Activated CD8-positive, alpha-beta memory T cell treated with anti-CD3 and anti-CD28 coated beads for 36 hours (primary cell): ENCODE measurements around the gene GJD4. TPM values are rescaled to one million over a fixed set of nuclear protein-coding genes. Genes with fewer than 3 reads are reported as not detected.

Experiments used
- CTCF ChIA-PET: fragments of 350-600 bp; sonication (Branson Sonifier 250); formaldehyde crosslinking; loops from one replicate; lab custom pipeline; 2021; ENCODE audit warnings: antibody characterized with exemption; lab: Charles Lee
- POLR2A ChIA-PET: fragments of 350-600 bp; sonication (Branson Sonifier 250); formaldehyde crosslinking; loops from one replicate; lab custom pipeline; 2021; ENCODE audit warnings: antibody characterized with exemption; lab: Charles Lee
- total RNA-seq, 2 experiments: library from RNA; stranded (reverse); gene quantifications; one replicate each; pipeline ENCODE4 v1.2.3, GENCODE V29; 2021

The GJD4 gene
- not detected for total RNA-seq

- CTCF ChIA-PET: interaction anchor here (0.6 kb wide), 1 partner anchor 119 kb away, joined by 7 read pairs; no protein-coding TSS in a partner anchor
- POLR2A ChIA-PET: no interaction called here
Observed at GRCh38 chr10:35605191-35605590, at the start of gene GJD4. TSS of gene GJD4 (plus strand) at chr10:35605341. CDS start at chr10:35605568, 227 bp downstream.

GRCh38 chr10:35555962-35556930 is 48.9 kb upstream of the GJD4 start:
- ChIA-PET CTCF (no interaction called here), POLR2A (no interaction called here)

- ChIA-PET POLR2A (no interaction called here), CTCF (no interaction called here)
Observed at GRCh38 chr10:35558276-35558675, 46.9 kb upstream of the GJD4 start.

GRCh38 chr10:35559416-35559815 is 45.7 kb upstream of the GJD4 start:
- ChIA-PET CTCF (no interaction called here), POLR2A (no interaction called here)

- POLR2A ChIA-PET: no interaction called here
- CTCF ChIA-PET: interaction anchor here (0.6 to 2.1 kb wide), 3 partner anchors 15 to 321 kb away, joined by 3 to 6 read pairs (median 5); no protein-coding TSS in a partner anchor
Observed at GRCh38 chr10:35561715-35562114, 43.4 kb upstream of the GJD4 start.

- POLR2A ChIA-PET: no interaction called here
- CTCF ChIA-PET: interaction anchor here (1.0 to 2.1 kb wide), 4 partner anchors 16 to 443 kb away, joined by 3 to 6 read pairs (median 4); no protein-coding TSS in a partner anchor
Observed at GRCh38 chr10:35562427-35562826, 42.7 kb upstream of the GJD4 start.

- ChIA-PET POLR2A (no interaction called here), CTCF (interaction anchor here (0.8 to 2.1 kb wide), 5 partner anchors 17 to 444 kb away, joined by 3 to 6 read pairs (median 4); no protein-coding TSS in a partner anchor)
Observed at GRCh38 chr10:35563261-35563891, 41.8 kb upstream of the GJD4 start.

- CTCF ChIA-PET: no interaction called here
- POLR2A ChIA-PET: no interaction called here
Observed at GRCh38 chr10:35564341-35564968, 40.7 kb upstream of the GJD4 start.

- CTCF ChIA-PET: no interaction called here
- POLR2A ChIA-PET: no interaction called here
Observed at GRCh38 chr10:35565602-35566081, 39.5 kb upstream of the GJD4 start.

GRCh38 chr10:35567951-35568350 is 37.2 kb upstream of the GJD4 start:
- ChIA-PET CTCF (no interaction called here), POLR2A (interaction anchor here (0.5 kb wide), 1 partner anchor 319 kb away, joined by 3 read pairs; no protein-coding TSS in a partner anchor)

- ChIA-PET CTCF (interaction anchor here (0.6 kb wide), 1 partner anchor 29 kb away, joined by 4 read pairs; no protein-coding TSS in a partner anchor), POLR2A (interaction anchor here (0.5 kb wide), 1 partner anchor 319 kb away, joined by 3 read pairs; no protein-coding TSS in a partner anchor)
Observed at GRCh38 chr10:35568483-35569015, 36.6 kb upstream of the GJD4 start.

- CTCF ChIA-PET: no interaction called here
- POLR2A ChIA-PET: no interaction called here
Observed at GRCh38 chr10:35569111-35569707, 35.9 kb upstream of the GJD4 start.

- POLR2A ChIA-PET: no interaction called here
- CTCF ChIA-PET: no interaction called here
Observed at GRCh38 chr10:35569836-35570235, 35.3 kb upstream of the GJD4 start.

GRCh38 chr10:35570397-35570796 is 34.7 kb upstream of the GJD4 start:
- CTCF ChIA-PET: no interaction called here
- POLR2A ChIA-PET: no interaction called here

GRCh38 chr10:35572583-35572982 is 32.6 kb upstream of the GJD4 start:
- ChIA-PET CTCF (no interaction called here), POLR2A (no interaction called here)

- ChIA-PET POLR2A (no interaction called here), CTCF (no interaction called here)
Observed at GRCh38 chr10:35573796-35574195, 31.3 kb upstream of the GJD4 start.

GRCh38 chr10:35574924-35575352 is 30.2 kb upstream of the GJD4 start:
- ChIA-PET CTCF (no interaction called here), POLR2A (no interaction called here)

- CTCF ChIA-PET: no interaction called here
Observed at GRCh38 chr10:35575640-35576039, 29.5 kb upstream of the GJD4 start.

GRCh38 chr10:35576730-35577129 is 28.4 kb upstream of the GJD4 start:
- ChIA-PET POLR2A (no interaction called here), CTCF (no interaction called here)

More at GRCh38 chr10:35575640-35576039, 29.5 kb upstream of the GJD4 start:
- POLR2A ChIA-PET: no interaction called here
